GM19035 (cell line): ENCODE measurements around the gene MSMP.
A peak's percentile ranks its signal among the peaks of the same experiment; 100 is the strongest.

Experiments
- ATAC-seq: cut with Tn5 transposase; IDR thresholded peaks from one replicate; pipeline ENCODE4 v1.9.1; 2021; ENCODE audit not compliant: unreplicated experiment

Gene MSMP

DNA sequence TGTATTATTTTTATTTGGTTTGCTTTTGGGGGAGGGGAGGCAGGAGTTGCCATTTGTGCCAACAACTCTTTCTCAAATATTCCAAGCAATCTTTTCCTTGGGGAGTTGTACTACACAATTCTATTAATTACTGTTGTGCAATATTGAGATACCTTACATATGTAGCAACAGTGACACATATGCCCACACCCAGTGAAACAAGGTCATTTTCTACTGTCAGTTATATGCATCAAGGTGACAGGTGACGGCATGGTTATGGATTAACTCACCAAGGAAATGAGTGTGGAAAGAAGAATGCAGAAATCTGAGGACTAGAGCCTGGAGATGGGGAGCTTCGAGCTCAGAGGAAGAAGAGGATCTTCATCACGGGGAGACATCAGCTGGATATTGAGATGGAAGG, 17.9 kb upstream of the MSMP start:
- no peak for ATAC-seq

DNA sequence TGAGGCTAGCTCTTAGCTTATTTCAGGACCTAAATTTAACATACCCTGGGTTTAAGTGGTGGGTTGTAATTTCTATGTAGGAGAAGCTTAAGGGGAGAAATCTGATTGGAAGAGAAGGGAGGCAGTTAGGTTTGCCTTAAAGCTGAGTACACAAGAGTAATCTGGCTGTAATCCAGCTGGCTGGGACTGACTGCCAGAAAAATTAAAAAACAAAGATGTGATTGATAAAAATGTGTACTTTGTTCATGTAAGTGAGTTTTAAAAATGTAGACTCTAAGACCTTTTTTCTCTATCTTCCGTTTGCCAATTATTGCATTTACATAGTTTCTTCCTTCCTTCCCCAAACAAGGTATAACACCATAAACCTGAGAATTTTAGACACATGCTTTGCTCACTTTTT, 17.5 kb upstream of the MSMP start:
- ATAC-seq = no peak

DNA sequence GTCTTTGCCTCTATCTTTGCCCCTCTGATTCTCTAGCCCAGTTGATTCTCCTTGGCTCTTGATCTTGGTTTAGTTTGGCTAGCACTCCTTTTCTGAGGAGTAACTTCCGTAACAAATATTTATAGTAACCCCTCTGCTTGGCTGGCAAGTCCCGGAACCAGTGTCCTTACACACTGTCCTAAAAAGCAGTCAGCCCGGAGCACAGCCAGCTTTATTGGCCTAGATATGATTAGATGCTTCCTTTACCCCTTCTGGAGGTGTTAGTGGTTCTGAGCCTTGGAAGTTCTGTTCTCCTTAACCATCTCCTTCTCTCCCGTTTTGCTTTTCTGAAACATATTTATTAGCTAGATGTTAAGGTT, 17.0 kb upstream of the MSMP start:
- no peak for ATAC-seq

DNA sequence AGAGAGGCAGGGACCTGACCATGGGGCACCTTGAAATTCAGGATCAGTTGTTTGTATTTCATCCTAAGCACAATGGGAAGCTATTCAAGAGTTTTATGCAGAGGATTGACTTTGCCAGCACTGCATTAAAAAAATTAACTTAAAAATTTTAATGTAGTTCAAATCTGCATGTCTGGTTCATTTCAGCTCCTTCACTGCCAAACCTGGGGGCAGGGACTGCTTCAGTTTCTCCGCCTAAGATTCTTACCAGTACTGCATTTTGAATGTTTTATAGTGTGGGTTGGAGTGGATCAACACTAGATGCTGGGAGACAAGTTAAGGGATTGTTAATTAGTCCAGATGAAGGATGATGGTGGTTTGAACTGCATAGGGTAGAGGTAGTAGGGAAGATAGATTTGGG, 15.7 kb upstream of the MSMP start:
- no peak for ATAC-seq

DNA sequence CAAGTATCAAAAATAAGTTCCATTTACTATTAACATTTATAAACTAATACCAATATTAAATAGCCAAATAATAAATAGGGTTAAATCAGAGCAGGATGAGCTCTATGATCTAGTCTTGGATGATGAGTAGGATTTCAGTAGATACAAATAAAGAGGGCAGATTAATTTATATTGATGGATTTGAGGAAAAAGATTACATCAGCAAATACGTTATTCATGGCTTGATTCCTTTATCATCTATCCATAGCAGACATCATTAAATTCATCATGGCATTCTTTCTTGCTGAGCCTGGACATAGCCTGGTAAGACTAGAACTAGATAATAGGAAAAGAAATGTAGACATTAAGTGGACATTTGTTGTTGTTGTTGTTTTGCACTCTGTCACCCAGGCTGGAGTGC, 13.4 kb upstream of the MSMP start:
- no peak for ATAC-seq

DNA sequence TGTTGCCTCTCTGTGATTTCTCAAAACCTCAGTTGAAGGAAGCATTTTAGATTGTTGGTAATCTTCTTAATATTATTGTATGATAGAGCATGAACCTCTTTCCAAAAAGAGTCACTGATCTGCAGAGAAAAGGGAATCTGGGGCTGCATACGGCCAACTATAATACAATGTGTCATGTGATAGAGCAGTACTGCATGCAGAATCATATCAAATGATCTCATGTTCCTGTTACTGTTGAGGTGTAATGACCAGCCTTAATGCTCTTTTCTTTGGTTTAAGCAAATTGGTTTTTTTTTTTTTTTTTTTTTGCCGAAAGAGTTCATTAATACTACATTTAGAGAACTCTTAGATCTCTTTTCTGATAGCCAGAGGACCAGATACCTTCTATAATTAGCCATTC, 12.9 kb upstream of the MSMP start:
- no peak for ATAC-seq

DNA sequence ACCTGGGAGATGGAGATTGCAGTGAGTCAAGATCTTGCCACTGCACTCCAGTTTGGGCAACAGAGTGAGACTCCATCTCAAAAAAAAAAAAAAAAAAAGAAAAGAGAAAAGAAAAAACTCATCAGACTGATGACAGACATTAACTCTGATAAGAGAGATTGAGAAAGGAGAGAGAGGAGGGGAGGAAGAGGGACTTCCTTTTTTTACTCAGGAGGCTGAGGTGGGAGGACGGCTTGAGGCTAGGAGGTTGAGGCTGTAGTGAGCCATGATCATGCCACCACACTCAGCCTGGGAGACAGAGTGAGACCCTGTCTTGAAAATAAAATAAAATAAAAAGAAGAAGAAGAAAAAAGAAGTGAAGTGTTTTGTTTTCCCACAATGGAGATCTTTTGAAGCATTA, 9.7 kb upstream of the MSMP start:
- ATAC-seq = no peak

DNA sequence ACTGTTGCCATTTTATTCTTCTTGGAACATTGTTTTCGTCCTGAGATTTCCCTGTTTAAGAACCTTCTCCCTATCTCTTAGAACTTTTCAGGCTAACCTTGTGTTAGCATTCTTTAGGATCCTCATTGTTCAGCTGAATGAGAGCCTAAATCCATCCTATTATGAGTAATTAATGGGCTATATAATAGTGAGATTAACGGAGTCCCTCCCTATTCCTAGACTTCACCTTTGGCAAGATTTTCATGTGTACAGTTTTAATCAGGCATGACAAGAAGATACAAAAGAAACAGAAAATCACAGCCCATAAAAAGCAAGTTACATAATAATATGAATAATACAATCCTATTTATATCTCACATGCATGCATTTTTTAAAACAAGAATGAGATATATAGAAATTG, 9.1 kb upstream of the MSMP start:
- ATAC-seq = no peak

DNA sequence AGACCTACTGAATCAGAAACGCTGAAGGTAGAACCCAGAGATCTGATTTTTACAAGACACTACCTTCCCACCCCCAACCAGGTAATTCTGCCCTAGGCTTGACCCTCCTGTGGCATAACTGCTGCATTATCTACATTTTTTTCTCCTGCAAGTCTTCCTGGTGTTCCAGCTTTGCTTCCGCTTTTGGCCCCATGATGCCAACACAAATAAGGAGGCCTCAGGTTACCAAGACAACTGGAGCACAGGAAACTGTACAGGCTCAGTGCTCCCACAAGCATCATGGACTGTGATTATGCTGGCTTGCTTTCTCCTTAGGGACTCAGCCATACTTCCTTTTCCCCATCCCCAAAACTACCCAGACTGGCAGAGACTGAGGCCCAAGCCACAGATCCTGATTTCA, 6.6 kb upstream of the MSMP start:
- no peak for ATAC-seq

DNA sequence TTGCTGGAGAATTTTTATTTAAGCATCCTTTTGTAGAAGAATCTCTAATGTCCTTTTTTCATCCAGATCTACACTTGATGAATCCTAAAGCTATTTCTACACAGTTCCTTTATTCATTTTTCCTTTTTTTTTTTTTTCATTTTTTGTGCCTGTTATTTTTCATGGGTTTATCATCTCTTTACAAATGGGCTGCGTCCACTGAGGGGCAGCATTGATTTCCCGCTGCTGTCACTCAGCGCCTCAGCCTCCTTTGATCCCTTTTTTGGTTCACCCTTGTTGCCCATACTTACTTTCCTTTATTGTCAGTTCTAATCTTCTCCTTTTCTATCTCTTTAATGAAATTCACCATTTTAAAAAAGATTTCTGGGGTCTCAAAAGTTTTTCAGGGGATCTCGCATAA, 5.7 kb upstream of the MSMP start:
- ATAC-seq = no peak

DNA sequence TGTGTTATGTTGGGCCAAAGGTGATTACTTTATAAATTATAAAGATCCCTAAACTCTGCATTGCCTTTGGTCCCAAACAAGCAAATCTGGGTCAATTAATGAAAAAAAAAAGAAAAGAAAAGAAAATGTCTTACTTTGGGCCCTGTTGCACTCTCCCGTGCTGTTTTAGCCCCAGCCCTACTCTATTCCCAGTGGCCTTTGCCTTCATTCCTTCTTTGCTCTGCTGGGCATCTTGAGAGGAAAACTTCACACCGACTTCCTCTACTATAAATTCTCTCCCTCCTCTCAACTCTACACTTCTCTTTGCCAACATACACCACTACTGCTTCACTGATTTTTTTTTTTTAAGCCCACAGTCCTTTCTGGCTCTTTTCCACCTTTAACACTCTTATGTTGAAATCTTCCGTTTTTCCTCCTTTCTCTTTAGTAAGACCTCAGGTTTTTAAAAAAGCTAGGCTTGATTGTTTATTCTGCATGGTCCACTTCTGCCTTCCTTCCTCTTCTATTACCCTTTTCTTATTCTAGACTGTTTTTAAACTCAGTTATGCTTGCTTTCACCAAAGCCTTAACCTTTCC, 4.5 kb upstream of the MSMP start:
- ATAC-seq = no peak

DNA sequence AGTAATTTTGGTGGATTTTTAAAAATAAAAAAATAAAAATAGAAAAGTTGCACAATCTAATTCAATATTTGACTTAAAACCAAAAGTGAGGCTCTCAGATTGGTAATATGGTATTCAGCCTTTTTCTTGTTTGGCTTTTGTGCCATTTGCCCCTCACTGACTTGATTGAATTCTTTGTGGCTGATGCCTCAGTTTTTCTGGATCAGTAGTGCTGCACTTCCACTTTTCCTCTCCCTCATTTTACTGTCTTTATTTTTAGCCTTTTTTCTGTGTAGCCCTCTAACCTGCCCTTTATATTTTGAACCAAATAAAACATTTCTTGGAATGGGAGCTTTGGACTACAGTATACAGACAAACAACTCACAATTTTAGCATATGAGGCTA, 3.8 kb upstream of the MSMP start:
- ATAC-seq = no peak

DNA sequence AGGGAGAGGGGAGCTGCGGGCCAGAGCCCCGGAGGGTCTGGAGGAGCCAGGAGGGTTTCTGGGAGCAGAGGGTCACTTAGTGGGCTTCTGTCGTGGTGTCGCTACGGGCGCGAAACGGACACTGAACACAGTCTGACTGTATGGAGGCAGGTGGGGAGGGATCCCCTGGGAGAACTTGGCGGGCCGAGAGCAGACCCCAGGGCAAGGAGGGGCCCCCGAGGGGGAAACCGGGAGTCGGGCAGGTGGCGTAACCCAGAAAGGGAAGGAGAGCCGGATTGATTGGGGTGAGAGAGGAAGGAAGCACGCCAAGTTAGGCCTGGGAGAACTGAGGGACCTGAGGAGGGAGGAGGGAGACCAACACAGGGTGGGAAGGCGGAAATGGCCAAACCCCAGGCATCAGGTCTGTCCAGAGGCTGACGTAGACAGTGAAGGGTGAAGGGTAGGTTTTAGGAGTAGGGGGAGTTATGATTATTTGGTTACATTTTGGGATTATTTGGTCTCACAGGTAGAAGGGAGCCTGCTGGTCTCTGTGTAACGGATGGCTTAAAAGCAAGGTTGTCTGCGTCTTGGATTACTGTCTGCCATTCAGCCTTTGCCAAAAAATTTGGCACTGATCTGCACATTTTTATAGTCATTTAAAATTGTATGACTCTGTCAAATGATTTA, 3.3 kb upstream of the MSMP start:
- peak; percentile 42 for ATAC-seq

DNA sequence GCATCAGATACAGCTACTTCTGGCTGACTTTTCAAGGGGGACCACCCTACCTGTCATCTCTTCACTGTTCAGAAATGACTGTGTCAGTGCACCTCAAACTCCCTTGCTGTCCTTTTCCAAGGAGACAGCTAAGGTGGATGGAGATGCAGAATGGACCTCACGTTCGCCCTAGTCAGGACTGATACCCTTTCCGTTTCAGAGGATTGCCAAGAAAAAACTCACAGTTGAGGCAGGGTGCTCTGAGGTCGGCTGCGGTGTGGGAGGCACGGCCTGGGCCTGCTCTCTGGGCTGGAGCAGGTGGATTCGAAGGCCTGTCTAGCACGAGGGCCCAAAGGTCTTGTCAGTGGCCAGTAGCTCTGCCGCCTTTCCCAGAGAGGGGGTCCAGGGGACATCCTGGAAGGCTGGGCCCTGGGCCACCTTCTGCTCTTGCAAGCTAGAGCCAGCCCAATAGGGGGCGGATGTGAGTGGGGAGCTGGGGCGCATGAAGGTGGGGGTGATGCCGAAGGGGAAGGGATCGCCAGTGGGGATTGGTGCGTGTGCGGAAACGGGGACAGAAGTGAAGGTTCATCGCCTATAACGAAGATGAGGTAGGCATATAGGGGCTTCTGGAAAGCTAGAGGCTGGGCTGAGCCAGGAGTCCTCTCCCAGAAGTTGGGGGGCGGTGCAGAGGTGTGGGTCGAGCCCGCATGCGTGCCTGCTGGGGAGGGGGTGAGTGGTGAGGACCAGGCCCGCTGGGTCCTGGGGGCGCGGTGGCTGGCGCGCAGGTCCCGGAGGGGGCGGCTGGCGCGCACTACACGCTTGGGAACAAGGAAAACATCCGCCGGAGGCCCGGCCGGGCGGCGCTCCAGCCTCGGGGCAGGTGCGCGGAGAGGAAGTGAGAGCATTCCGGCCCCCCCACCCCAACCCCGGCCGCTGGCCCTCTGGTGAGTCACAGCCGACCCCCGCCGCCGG, 2.5 kb upstream of the MSMP start:
- peak; percentile 63 for ATAC-seq

DNA sequence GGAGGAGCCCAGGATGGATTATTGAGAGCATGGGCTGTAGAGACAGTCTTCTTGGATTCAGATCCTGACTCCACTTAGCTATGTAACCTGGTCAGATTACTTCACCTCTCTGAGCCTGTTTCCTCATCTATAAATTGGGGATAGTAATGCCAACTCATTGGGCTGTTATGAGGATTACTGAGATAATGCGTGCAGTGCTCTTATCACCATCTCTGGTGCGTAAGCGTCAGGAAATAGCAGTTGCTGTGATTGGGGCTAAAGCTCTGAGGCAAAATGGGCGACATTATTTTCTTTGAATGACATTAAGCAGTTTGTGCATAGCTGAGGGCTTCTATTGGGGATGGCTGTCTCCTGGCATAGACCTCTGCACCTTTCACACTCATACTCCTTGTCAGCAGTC, 995 bp upstream of the MSMP start:
- no peak for ATAC-seq

DNA sequence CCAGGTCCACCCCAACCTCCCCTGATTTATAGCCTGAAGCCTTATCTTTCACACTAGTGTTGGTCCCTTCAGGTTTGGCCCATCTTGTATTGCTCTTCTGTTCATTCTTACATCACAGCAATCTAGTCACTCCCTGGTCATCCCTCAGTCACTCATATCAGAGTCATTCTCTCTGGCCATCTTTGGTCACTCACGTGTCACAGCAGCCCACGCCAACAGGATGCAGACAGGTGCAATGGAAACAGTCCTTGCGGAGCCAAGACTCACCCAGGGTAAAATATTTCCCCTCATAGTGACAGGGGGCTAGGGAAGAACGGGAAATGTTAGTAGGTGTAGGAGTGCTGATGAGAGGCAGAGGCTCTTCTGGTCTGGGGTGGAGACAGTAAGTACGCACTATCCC, 610 bp downstream of the MSMP start:
- no peak for ATAC-seq

DNA sequence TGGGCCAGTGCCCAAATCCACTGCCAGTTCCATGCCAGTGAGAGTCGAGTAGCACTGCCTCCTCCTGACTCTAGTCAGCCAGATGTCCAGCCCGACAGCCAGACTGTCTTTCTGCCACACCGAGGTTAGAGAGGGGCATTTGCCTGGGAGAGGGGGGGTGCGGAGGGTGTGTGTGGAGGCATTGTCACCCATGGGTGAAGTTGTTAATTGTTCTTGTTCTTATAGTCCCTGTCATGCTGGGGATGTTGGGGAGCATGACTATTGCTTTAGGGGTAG, 3.9 kb downstream of the MSMP start:
- no peak for ATAC-seq

DNA sequence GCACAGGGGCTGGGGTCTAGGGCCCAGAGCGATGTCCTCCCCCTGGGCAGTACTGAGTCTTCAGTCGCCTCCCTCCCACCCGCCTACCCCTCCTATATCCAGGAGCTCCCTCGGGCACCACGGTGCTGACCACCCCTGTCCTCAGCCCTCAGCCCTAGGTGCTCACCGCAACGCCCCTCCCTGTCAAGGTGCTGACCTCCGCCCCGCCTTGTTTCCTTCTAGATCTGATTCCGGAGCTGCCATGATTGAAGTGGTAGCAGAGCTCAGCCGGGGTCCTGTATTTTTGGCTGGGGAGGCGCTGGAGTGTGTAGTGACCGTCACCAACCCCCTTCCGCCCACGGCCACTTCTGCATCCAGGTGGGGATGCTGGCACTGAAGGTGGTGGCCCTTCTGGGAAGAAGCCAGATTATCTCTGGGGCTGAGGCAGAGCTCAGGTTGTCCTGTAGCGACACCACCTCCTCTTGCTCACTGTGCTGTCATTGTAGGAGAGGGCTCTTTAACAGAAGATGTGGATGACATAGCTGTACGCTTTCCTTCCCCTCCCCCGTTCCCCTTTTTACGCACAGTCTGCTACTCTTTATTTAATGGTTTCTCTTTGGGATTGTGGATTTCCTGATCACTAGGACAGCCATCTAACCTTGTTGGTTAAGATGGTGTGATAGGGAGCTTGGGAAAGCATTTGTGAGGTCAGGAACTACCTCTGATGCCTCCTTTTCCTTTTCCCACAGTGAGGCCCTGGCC, 4.4 kb downstream of the MSMP start:
- peak; percentile 41 for ATAC-seq

DNA sequence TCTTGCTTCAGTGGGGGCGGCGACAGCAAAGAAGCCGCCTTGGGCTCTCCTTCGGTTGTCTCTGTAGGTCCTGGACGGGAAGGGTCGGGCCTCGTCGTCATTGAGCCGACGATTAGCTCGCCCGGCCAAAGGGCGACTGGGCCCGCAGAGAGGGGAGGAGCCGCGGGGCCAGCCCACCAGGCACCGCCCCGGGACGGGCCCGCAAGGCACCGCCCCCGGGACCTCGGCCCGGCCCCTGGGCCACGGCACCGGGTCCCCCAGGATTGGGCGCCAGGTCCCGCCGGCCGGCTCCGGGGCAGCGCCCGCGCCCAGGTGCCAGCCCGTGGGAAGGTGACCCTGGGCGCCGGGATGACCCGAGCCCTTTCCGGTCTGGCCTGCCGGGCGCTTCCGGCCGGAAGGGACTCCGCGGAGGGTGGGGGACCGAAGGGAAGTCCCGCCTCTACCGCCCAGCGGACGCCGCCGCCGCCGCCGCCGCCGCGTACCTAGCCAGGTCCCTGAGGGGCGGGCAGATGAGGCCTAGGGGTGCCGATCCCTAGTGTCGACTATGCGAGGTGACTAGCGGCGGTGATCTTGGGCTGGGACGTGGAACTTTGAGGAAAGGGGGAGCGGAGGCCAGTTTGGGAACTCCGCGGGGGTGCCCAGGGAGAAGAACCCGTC, 5.1 kb downstream of the MSMP start, which contains the start of the genes GBA2 and RGP1:
GBA2 (minus strand) TSS at position 371 of the 657 bp plus-strand sequence. CDS start 524 bp downstream, outside the sequence.
RGP1 (plus strand) TSS at position 430 of the 657 bp plus-strand sequence. CDS start 469 bp downstream, outside the sequence.
- peak; percentile 73 for ATAC-seq

DNA sequence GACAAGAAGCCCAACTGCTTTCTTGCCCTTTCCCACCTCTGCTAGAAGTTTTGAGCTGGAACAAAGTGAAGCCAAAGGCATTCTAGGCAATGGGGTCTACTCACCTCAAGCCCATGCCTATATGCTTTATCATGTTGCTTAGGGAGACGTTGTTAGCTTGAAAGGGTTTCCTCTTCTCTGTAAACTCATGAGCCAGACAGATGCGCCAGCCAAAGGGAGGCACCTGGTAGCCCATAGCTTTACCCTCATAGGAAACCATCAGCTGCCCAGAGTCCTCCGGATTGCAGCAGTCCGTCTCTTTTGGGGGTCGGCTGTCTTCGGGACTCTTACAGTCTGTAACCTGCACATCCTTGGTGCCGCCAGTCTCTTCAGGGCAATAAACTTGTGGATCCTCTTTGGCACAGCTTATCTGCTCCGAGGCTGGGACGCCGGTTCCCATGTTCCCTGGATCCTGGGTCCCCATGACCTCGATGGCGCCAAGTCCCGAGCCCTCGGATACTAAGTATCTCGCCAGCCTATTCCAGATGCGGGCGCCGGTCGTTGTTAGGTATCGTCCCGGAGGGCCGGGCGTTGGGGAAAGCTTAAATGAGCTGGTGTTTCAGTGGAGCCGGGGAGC, 5.7 kb downstream of the MSMP start:
- no peak for ATAC-seq

DNA sequence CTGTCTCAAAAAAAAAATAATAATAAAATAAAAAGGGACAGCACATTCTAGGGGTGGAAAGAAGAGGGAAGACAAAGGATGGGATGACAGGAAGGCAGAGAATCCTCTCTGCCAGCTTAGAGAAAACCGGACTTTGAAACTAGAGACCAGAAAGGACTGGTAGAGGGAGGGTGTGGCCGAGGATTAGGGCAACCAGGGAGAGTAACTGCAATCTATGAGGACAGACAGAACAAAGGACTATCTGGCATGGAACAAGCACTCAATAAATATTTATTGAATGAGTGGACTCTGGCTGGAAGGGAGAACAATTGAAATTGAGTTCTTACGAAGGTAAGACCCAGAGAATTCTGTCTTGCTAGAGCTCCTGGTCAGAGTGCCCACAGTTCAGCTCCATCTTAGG, 7.5 kb downstream of the MSMP start:
- no peak for ATAC-seq
